ENCODE results near the gene MSI2.

Gene MSI2

GRCh38 chr17:57629886-57630285 lies 373.6 kb downstream of the MSI2 start:
- TF ChIP-seq POLR2A (IDR thresholded peaks at IDR 0.05; ENCODE audit: low read depth, low read length) = no peak
- no peak for FAIRE-seq
- DNase-seq (ENCODE audit: insufficient read length) = no peak

- no peak for FAIRE-seq
- TF ChIP-seq POLR2A (IDR thresholded peaks at IDR 0.05; ENCODE audit: low read depth, low read length) (no peak), POLR2AphosphoS5 (IDR thresholded peaks at IDR 0.05; ENCODE audit: low read depth, low read length) (no peak), TAF1 (IDR thresholded peaks at IDR 0.05; ENCODE audit: borderline replicate concordance, low read depth, low read length) (no peak)
- DNase-seq (ENCODE audit: insufficient read length) = no peak
These were observed 374.4 kb downstream of the MSI2 start for GRCh38 chr17:57630736-57631135.

- TF ChIP-seq POLR2A (IDR thresholded peaks at IDR 0.05; ENCODE audit: low read depth, low read length) (no peak), POLR2AphosphoS5 (IDR thresholded peaks at IDR 0.05; ENCODE audit: low read depth, low read length) (no peak), TAF1 (IDR thresholded peaks at IDR 0.05; ENCODE audit: borderline replicate concordance, low read depth, low read length) (no peak)
- FAIRE-seq (no peak), DNase-seq (ENCODE audit: insufficient read length) (no peak)
These were observed 375.5 kb downstream of the MSI2 start for GRCh38 chr17:57631871-57632270.

- TF ChIP-seq POLR2A (IDR thresholded peaks at IDR 0.05; ENCODE audit: low read depth, low read length) (no peak), TAF1 (IDR thresholded peaks at IDR 0.05; ENCODE audit: borderline replicate concordance, low read depth, low read length) (no peak), POLR2AphosphoS5 (IDR thresholded peaks at IDR 0.05; ENCODE audit: low read depth, low read length) (no peak)
- FAIRE-seq (peak; percentile 67), DNase-seq (ENCODE audit: insufficient read length) (no peak)
These were observed 376.0 kb downstream of the MSI2 start for GRCh38 chr17:57632294-57632693.

- DNase-seq (ENCODE audit: insufficient read length) (no peak), FAIRE-seq (no peak)
- TF ChIP-seq POLR2A (IDR thresholded peaks at IDR 0.05; ENCODE audit: low read depth, low read length) (no peak), POLR2AphosphoS5 (IDR thresholded peaks at IDR 0.05; ENCODE audit: low read depth, low read length) (no peak), TAF1 (IDR thresholded peaks at IDR 0.05; ENCODE audit: borderline replicate concordance, low read depth, low read length) (no peak)
These were observed 376.9 kb downstream of the MSI2 start for GRCh38 chr17:57633236-57633635.

GRCh38 chr17:57634713-57635465 lies 378.6 kb downstream of the MSI2 start:
- FAIRE-seq (no peak), DNase-seq (ENCODE audit: insufficient read length) (no peak)
- TF ChIP-seq TAF1 (IDR thresholded peaks at IDR 0.05; ENCODE audit: borderline replicate concordance, low read depth, low read length) (no peak), POLR2A (IDR thresholded peaks at IDR 0.05; ENCODE audit: low read depth, low read length) (no peak), POLR2AphosphoS5 (IDR thresholded peaks at IDR 0.05; ENCODE audit: low read depth, low read length) (no peak)

- TF ChIP-seq POLR2A (IDR thresholded peaks at IDR 0.05; ENCODE audit: low read depth, low read length) = no peak
- no peak for TF ChIP-seq TAF1 (IDR thresholded peaks at IDR 0.05; ENCODE audit: borderline replicate concordance, low read depth, low read length)
- no peak for TF ChIP-seq POLR2AphosphoS5 (IDR thresholded peaks at IDR 0.05; ENCODE audit: low read depth, low read length)
- FAIRE-seq = no peak
- no peak for DNase-seq (ENCODE audit: insufficient read length)
These were observed 380.0 kb downstream of the MSI2 start for GRCh38 chr17:57636274-57636673.

GRCh38 chr17:57636985-57637665 lies 380.8 kb downstream of the MSI2 start:
- FAIRE-seq (no peak), DNase-seq (ENCODE audit: insufficient read length) (no peak)
- TF ChIP-seq TAF1 (IDR thresholded peaks at IDR 0.05; ENCODE audit: borderline replicate concordance, low read depth, low read length) (no peak), POLR2AphosphoS5 (IDR thresholded peaks at IDR 0.05; ENCODE audit: low read depth, low read length) (no peak)

GRCh38 chr17:57637666-57638010 lies 381.3 kb downstream of the MSI2 start:
- FAIRE-seq = no peak

GRCh38 chr17:57638284-57638683 lies 382.0 kb downstream of the MSI2 start:
- FAIRE-seq = no peak
- DNase-seq (ENCODE audit: insufficient read length) = no peak
- TF ChIP-seq POLR2A (IDR thresholded peaks at IDR 0.05; ENCODE audit: low read depth, low read length) (no peak), POLR2AphosphoS5 (IDR thresholded peaks at IDR 0.05; ENCODE audit: low read depth, low read length) (no peak)

More at GRCh38 chr17:57637666-57638010, 381.3 kb downstream of the MSI2 start:
- no peak for TF ChIP-seq POLR2AphosphoS5 (IDR thresholded peaks at IDR 0.05; ENCODE audit: low read depth, low read length)
- TF ChIP-seq POLR2A (IDR thresholded peaks at IDR 0.05; ENCODE audit: low read depth, low read length) = no peak
- no peak for TF ChIP-seq TAF1 (IDR thresholded peaks at IDR 0.05; ENCODE audit: borderline replicate concordance, low read depth, low read length)
- DNase-seq (ENCODE audit: insufficient read length) = no peak

- DNase-seq (ENCODE audit: insufficient read length) (no peak), FAIRE-seq (no peak)
- TF ChIP-seq POLR2A (IDR thresholded peaks at IDR 0.05; ENCODE audit: low read depth, low read length) = no peak
- TF ChIP-seq TAF1 (IDR thresholded peaks at IDR 0.05; ENCODE audit: borderline replicate concordance, low read depth, low read length) = no peak
- no peak for TF ChIP-seq POLR2AphosphoS5 (IDR thresholded peaks at IDR 0.05; ENCODE audit: low read depth, low read length)
These were observed 383.1 kb downstream of the MSI2 start for GRCh38 chr17:57639381-57639780.

GRCh38 chr17:57640079-57640478 lies 383.8 kb downstream of the MSI2 start:
- FAIRE-seq = no peak
- DNase-seq (ENCODE audit: insufficient read length) = no peak
- TF ChIP-seq POLR2A (IDR thresholded peaks at IDR 0.05; ENCODE audit: low read depth, low read length) = no peak
- no peak for TF ChIP-seq TAF1 (IDR thresholded peaks at IDR 0.05; ENCODE audit: borderline replicate concordance, low read depth, low read length)
- no peak for TF ChIP-seq POLR2AphosphoS5 (IDR thresholded peaks at IDR 0.05; ENCODE audit: low read depth, low read length)
